H1 (cell line): Measurements from ENCODE around the gene KRTAP5-1. TPM values are rescaled to one million over a fixed set of nuclear protein-coding genes. Genes with fewer than 3 reads are reported as not detected.

Experiments used
- CTCF ChIA-PET: fragments of 300-600 bp; sonication (Branson Sonifier 250); formaldehyde crosslinking; loops from one replicate; lab custom pipeline; 2021; ENCODE audit not compliant: partially characterized antibody; lab: Charles Lee
- POLR2A ChIA-PET: fragments of 300-600 bp; sonication (Branson Sonifier 250); formaldehyde crosslinking; loops from one replicate; lab custom pipeline; 2021; ENCODE audit warnings: inconsistent platforms; ENCODE audit not compliant: partially characterized antibody; lab: Charles Lee
- DNase-seq, 2 experiments: peaks; one replicate each; pipeline versions ENCODE4 v3.0.0 to v3.0.0-alpha.2; 2010 to 2022; ENCODE audit warnings: low spot score in 2 of 2, low read depth in 1 of 2, mixed read lengths in 1 of 2
- FAIRE-seq: peaks from 2 replicates; lab custom pipeline; 2011; peaks lifted over from hg19 to GRCh38; lab: Jason Lieb, UNC
- H2AFZ ChIP-seq: 2 replicates; pipeline ENCODE4 v1.8.1; 2012; ENCODE audit warnings: low read length, inconsistent platforms
- H2AK5ac ChIP-seq: 2 replicates; pipeline ENCODE4 v1.6.1; 2013; ENCODE audit warnings: low read depth, low read length
- H2BK120ac ChIP-seq: replicated peaks from 2 replicates; pipeline ENCODE3; 2013; ENCODE audit warnings: low read depth, low read length, inconsistent platforms
- H2BK12ac ChIP-seq: 2 replicates; pipeline ENCODE4 v1.6.1; 2013; ENCODE audit warnings: low read depth, low read length
- H2BK15ac ChIP-seq: 2 replicates; pipeline ENCODE4 v1.6.1; 2013; ENCODE audit warnings: low read length
- H2BK20ac ChIP-seq: 2 replicates; pipeline ENCODE4 v1.6.1; 2013; ENCODE audit warnings: low read length
- H2BK5ac ChIP-seq: 2 replicates; pipeline ENCODE4 v1.6.1; 2013; ENCODE audit warnings: low read depth, low read length
- H3K14ac ChIP-seq: 2 replicates; pipeline ENCODE4 v1.6.1; 2013; ENCODE audit warnings: inconsistent platforms; ENCODE audit not compliant: insufficient read length
- H3K18ac ChIP-seq: 2 replicates; pipeline ENCODE4 v1.6.1; 2013; ENCODE audit warnings: low read length; ENCODE audit errors: extremely low read depth
- H3K23ac ChIP-seq: 2 replicates; pipeline ENCODE4 v1.6.1; 2013; ENCODE audit warnings: inconsistent platforms; ENCODE audit not compliant: insufficient read length
- H3K23me2 ChIP-seq: 2 replicates; pipeline ENCODE4 v1.6.1; 2013; ENCODE audit warnings: low read depth, low read length
- H3K27ac ChIP-seq: 2 replicates; pipeline ENCODE4 v1.6.1; 2011; ENCODE audit warnings: low read depth, low read length, inconsistent platforms
- H3K27me3 ChIP-seq, 4 experiments: replicated peaks in 1 of 4; 1 replicate in 1 of 4; 2 replicates in 3 of 4; pipeline versions ENCODE4 v1.6.1 to v1.8.1; 2011 to 2013; ENCODE audit warnings: low read length in 3 of 4, mild to moderate bottlenecking in 3 of 4, inconsistent platforms in 2 of 4, mixed read lengths in 2 of 4, moderate library complexity in 1 of 4; ENCODE audit not compliant: control insufficient read depth in 3 of 4, insufficient read depth in 3 of 4; ENCODE audit errors: extremely low read depth in 1 of 4
- H3K36me3 ChIP-seq, 4 experiments: 2 replicates each; pipeline versions ENCODE4 v1.6.1 to v1.8.1; 2011 to 2013; ENCODE audit warnings: mild to moderate bottlenecking in 4 of 4, low read length in 3 of 4, moderate library complexity in 2 of 4, control low read depth in 1 of 4, inconsistent platforms in 1 of 4; ENCODE audit not compliant: insufficient read depth in 4 of 4, control insufficient read depth in 2 of 4
- H3K4ac ChIP-seq: replicated peaks from 2 replicates; pipeline ENCODE3; 2013; ENCODE audit warnings: low read length, low read depth, mixed read lengths, inconsistent platforms; ENCODE audit not compliant: insufficient read length
- H3K4me1 ChIP-seq, 4 experiments: replicated peaks in 1 of 4; 1 replicate in 1 of 4; 2 replicates in 3 of 4; pipeline versions ENCODE4 v1.6.1 to v1.8.1; 2011 to 2013; ENCODE audit warnings: low read length in 3 of 4, inconsistent platforms in 2 of 4, mixed read lengths in 1 of 4; ENCODE audit not compliant: insufficient read depth in 4 of 4, control insufficient read depth in 3 of 4
- H3K4me2 ChIP-seq, 2 experiments: 2 replicates each; pipeline versions ENCODE4 v1.6.1 to v1.8.1; 2011 to 2013; ENCODE audit warnings: low read depth in 2 of 2, low read length in 2 of 2, control low read depth in 1 of 2, inconsistent platforms in 1 of 2, mild to moderate bottlenecking in 1 of 2; ENCODE audit not compliant: insufficient read depth in 1 of 2
- H3K4me3 ChIP-seq, 4 experiments: fragments of 200-600, 300-600 bp in 1 of 4; sonication (generic), shearing (Covaris generic), sonication (Bioruptor Twin) in 1 of 4; 2 replicates each; pipeline versions ENCODE4 v1.5.1 to v1.8.1; 2011 to 2016; ENCODE audit warnings: low read length in 4 of 4, low read depth in 3 of 4, control low read depth in 2 of 4, inconsistent platforms in 2 of 4, mild to moderate bottlenecking in 2 of 4, mixed read lengths in 1 of 4, moderate library complexity in 1 of 4; ENCODE audit not compliant: insufficient read depth in 2 of 4; ENCODE audit errors: extremely low read depth in 1 of 4
- H3K56ac ChIP-seq: replicated peaks from 2 replicates; pipeline ENCODE3; 2013; ENCODE audit warnings: low read depth, mild to moderate bottlenecking, mixed read lengths, low read length, inconsistent platforms; ENCODE audit not compliant: insufficient read length
- H3K79me1 ChIP-seq: 2 replicates; pipeline ENCODE4 v1.6.1; 2013; ENCODE audit warnings: low read depth, low read length, control low read depth
- H3K79me2 ChIP-seq, 2 experiments: 2 replicates each; pipeline versions ENCODE4 v1.6.1 to v1.8.1; 2012 to 2013; ENCODE audit warnings: low read length in 2 of 2, mild to moderate bottlenecking in 2 of 2, inconsistent platforms in 1 of 2; ENCODE audit not compliant: insufficient read depth in 2 of 2, control insufficient read depth in 1 of 2
- H3K9ac ChIP-seq, 4 experiments: replicated peaks in 1 of 4; 1 replicate in 1 of 4; 2 replicates in 3 of 4; pipeline versions ENCODE4 v1.6.1 to v1.8.1; 2011 to 2013; ENCODE audit warnings: low read depth in 3 of 4, low read length in 3 of 4, control low read depth in 2 of 4, mild to moderate bottlenecking in 2 of 4, moderate library complexity in 2 of 4, inconsistent platforms in 1 of 4; ENCODE audit errors: extremely low read depth in 1 of 4
- H3K9me3 ChIP-seq, 2 experiments: 2 replicates each; pipeline versions ENCODE4 v1.6.1 to v1.8.1; 2012 to 2013; ENCODE audit warnings: mild to moderate bottlenecking in 2 of 2, moderate library complexity in 2 of 2, control low read depth in 1 of 2, inconsistent platforms in 1 of 2, low read depth in 1 of 2, low read length in 1 of 2, mixed read lengths in 1 of 2; ENCODE audit not compliant: insufficient read depth in 2 of 2
- H4K20me1 ChIP-seq, 2 experiments: replicated peaks in 1 of 2; 2 replicates each; pipeline versions ENCODE3 to v1.8.1; 2011 to 2013; ENCODE audit warnings: inconsistent platforms in 2 of 2, low read length in 2 of 2, mild to moderate bottlenecking in 1 of 2; ENCODE audit not compliant: insufficient read depth in 2 of 2, control insufficient read depth in 1 of 2
- H4K5ac ChIP-seq: 2 replicates; pipeline ENCODE4 v1.6.1; 2013; ENCODE audit warnings: low read length, low read depth, mixed read lengths, inconsistent platforms; ENCODE audit not compliant: insufficient read length
- H4K8ac ChIP-seq: 2 replicates; pipeline ENCODE4 v1.8.0; 2013; ENCODE audit warnings: mild to moderate bottlenecking, moderate library complexity, low read length, inconsistent platforms; ENCODE audit not compliant: insufficient read depth; ENCODE audit errors: extremely low read depth
- H4K91ac ChIP-seq: replicated peaks from 2 replicates; pipeline ENCODE3; 2013; ENCODE audit warnings: low read length, mixed read lengths, inconsistent platforms; ENCODE audit not compliant: insufficient read length
- ATF2 ChIP-seq: IDR thresholded peaks from 2 replicates; pipeline ENCODE4 v1.6.1; 2012; ENCODE audit warnings: low read length, inconsistent platforms
- ATF3 ChIP-seq: IDR thresholded peaks from 2 replicates; pipeline ENCODE4 v1.6.1; 2011; ENCODE audit warnings: low read depth, mild to moderate bottlenecking, low read length; ENCODE audit not compliant: insufficient read depth
- BACH1 ChIP-seq: IDR thresholded peaks from 2 replicates; pipeline ENCODE4 v1.6.1; 2012; ENCODE audit warnings: low read length, improper control_type of control experiment
- CREB1 ChIP-seq: IDR thresholded peaks from 2 replicates; pipeline ENCODE4 v1.6.1; 2012; ENCODE audit warnings: inconsistent platforms
- CTBP2 ChIP-seq: IDR thresholded peaks from 2 replicates; pipeline ENCODE4 v1.7.0; 2011; ENCODE audit warnings: borderline replicate concordance, mild to moderate bottlenecking, moderate library complexity, mixed read lengths, low read length; ENCODE audit not compliant: insufficient read depth, insufficient read length
- JUN ChIP-seq: IDR thresholded peaks from 2 replicates; pipeline ENCODE4 v1.6.1; 2011; ENCODE audit warnings: low read depth, mild to moderate bottlenecking, improper control_type of control experiment, low read length
- JUND ChIP-seq: IDR thresholded peaks from 2 replicates; pipeline ENCODE4 v1.6.1; 2011; ENCODE audit warnings: mild to moderate bottlenecking, improper control_type of control experiment, low read length
- TAF7 ChIP-seq: optimal IDR thresholded peaks from 2 replicates; pipeline ENCODE3; 2011; ENCODE audit warnings: low read depth, mild to moderate bottlenecking, inconsistent platforms, low read length, moderate library complexity, borderline replicate concordance
- WGBS, 2 experiments: shearing (Covaris generic) in 1 of 2; methylation state at CpG; one replicate each; pipeline versions ENCODE4 v1.1.6 to v1.1.7; 2013 to 2015; ENCODE audit warnings: low lambda C conversion rate in 2 of 2, mixed read lengths in 2 of 2, inconsistent platforms in 1 of 2, low coverage in 1 of 2, missing lambda C conversion rate in 1 of 2; ENCODE audit not compliant: insufficient replicate concordance in 2 of 2, insufficient coverage in 1 of 2, insufficient read length in 1 of 2; ENCODE audit errors: extremely low coverage in 1 of 2, missing lambda C conversion rate in 1 of 2; 5-methylcytosine and 5-hydroxymethylcytosine counted together
- polyA plus RNA-seq, 7 experiments: library from polyadenylated mRNA; depleted of rRNA in 3 of 7; stranded (reverse) in 5 of 7; unstranded in 2 of 7; fragments of >200 nt in 5 of 7; fragments of 200-250 nt in 2 of 7; gene quantifications; 1 replicate in 5 of 7; 2 replicates in 1 of 7; 4 replicates in 1 of 7; pipeline versions ENCODE4 v1.2.1 to v1.2.3, GENCODE V29; 2011 to 2013; ENCODE audit warnings: missing spikeins in 2 of 7, mixed read lengths in 2 of 7
- total RNA-seq: library from RNA; stranded (reverse); fragmentation: NEBNext Ultra II Directional; extraction: Animal tissue kit (Norgen Biotek cat#: 25700); gene quantifications from 2 replicates; pipeline ENCODE4 v1.2.1, GENCODE V29; 2021

Gene KRTAP5-1
- total and polyA plus RNA-seq, 2 of the 8 experiments (the other 6 are each of a cell fraction or from before 2014, with no cell fraction given) = not detected

- Histone ChIP-seq H2BK15ac (no peak within 1 kb of the TSS), H3K27ac (no peak within 1 kb of the TSS), H3K79me2 (no peaks in the 10 kb centered on the region), H3K27me3 (peaks cover 18 to 54% (median 49%) of the 10 kb centered on the region in 4 experiments), H3K23ac (no peak within 1 kb of the TSS), H2AFZ (no peak within 1 kb of the TSS), H2BK20ac (no peak within 1 kb of the TSS; the same call in 1 of the 2 replicates), H3K56ac (no peak within 1 kb of the TSS), H4K5ac (no peak within 1 kb of the TSS), H2BK5ac (no peak within 1 kb of the TSS), H4K91ac (no peak within 1 kb of the TSS), H3K79me1 (no peaks in the 10 kb centered on the region), H2BK120ac (no peak within 1 kb of the TSS), H3K4me2 (peak within 1 kb of the TSS; percentile 53 to 83), H2AK5ac (no peak within 1 kb of the TSS), H3K18ac (no peak within 1 kb of the TSS; the same call in 1 of the 2 replicates), H3K4me3 (peak within 1 kb of the TSS; percentile 27 to 71 (median 34)), H4K20me1 (peaks cover 4 to 18% of the 10 kb centered on the region in 2 experiments), H3K4me1 (peaks cover 0 to 46% (median 31%) of the 10 kb centered on the region in 4 experiments; a peak in 6 of 7 replicates), H3K14ac (no peak within 1 kb of the TSS), H3K9ac (peak within 1 kb of the TSS in 2 of 4 experiments; percentile 29 to 55; a peak in 2 of 7 replicates), H3K4ac (no peak within 1 kb of the TSS), H4K8ac (no peak within 1 kb of the TSS; the same call in 1 of the 2 replicates), H3K23me2 (no peaks in the 10 kb centered on the region; the same call in 1 of the 2 replicates), H3K9me3 (no peaks in the 10 kb centered on the region), H3K36me3 (no peaks in the 10 kb centered on the region), H2BK12ac (no peak within 1 kb of the TSS)
- DNase-seq (peak in 1 of 2 experiments; percentile 88), FAIRE-seq (no peak)
- POLR2A ChIA-PET = interaction anchor here (2.6 kb wide), 1 partner anchor 25 kb away, joined by 34 read pairs; no protein-coding TSS in a partner anchor
- WGBS, 2 experiments = no CpG with 5 or more reads among the region's 124 CpGs
- CTCF ChIA-PET = interaction anchor here (0.7 to 8.2 kb wide), 6 partner anchors 7 to 411 kb away, joined by 3 to 144 read pairs (median 66); partner anchors contain the start of gene KRTAP5-2
- 0 out of 2 replicates have a peak, but pooled peaks have one; percentile 18 for TF ChIP-seq ATF3
- no peak for TF ChIP-seq CTBP2
- no peak for TF ChIP-seq BACH1
- peak; percentile 97 for TF ChIP-seq ATF2
- TF ChIP-seq JUN = peak; percentile 59; the same call in 1 of the 2 replicates
- peak; percentile 84; the same call in 1 of the 2 replicates for TF ChIP-seq JUND
- TF ChIP-seq TAF7 = no peak
- TF ChIP-seq CREB1 = peak; percentile 90
Observed at GRCh38 chr11:1572197-1573076, 12.6 kb downstream of the KRTAP5-1 start, which contains the start of gene DUSP8. DUSP8 (minus strand) TSS chr11:1572271; CDS start chr11:1565826, 6,445 bp downstream.
